Kidney (tissue), 14 donors: ENCODE data around the gene CAMK1D. TPM values are rescaled to one million over a fixed set of nuclear protein-coding genes. Genes with fewer than 3 reads are reported as not detected.
"Not testable (repeated sequence)": the region's sequence is repeated elsewhere in the genome, so short reads cannot be mapped to it uniquely, and the experiment has no call there.

Source experiments
- DNase-seq, 5 donors: peaks; one replicate each; pipeline ENCODE4 v3.0.0-alpha.2; 2013 to 2020
- FAIRE-seq: peaks from 2 replicates; lab custom pipeline; 2012; peaks lifted over from hg19 to GRCh38; lab: Jason Lieb, UNC
- H3K27ac ChIP-seq, 2 donors: one replicate each; pipeline ENCODE4 v1.7.0; 2013; ENCODE audit warnings: low read depth in 2 of 2, low read length in 2 of 2, inconsistent platforms in 1 of 2
- H3K27me3 ChIP-seq: one replicate; pipeline ENCODE4 v1.7.1; 2013; ENCODE audit warnings: low read length, inconsistent platforms; ENCODE audit not compliant: control insufficient read depth, insufficient read depth
- H3K36me3 ChIP-seq, 3 donors: one replicate each; pipeline versions ENCODE4 v1.7.0 to v1.7.1; 2013; ENCODE audit warnings: low read length in 3 of 3, control low read depth in 1 of 3, inconsistent platforms in 1 of 3; ENCODE audit not compliant: insufficient read depth in 3 of 3, control insufficient read depth in 2 of 3
- H3K4me1 ChIP-seq, 3 donors: one replicate each; pipeline versions ENCODE4 v1.7.0 to v1.7.1; 2013; ENCODE audit warnings: low read length in 3 of 3, inconsistent platforms in 1 of 3, low read depth in 1 of 3; ENCODE audit not compliant: control insufficient read depth in 2 of 3, insufficient read depth in 2 of 3
- H3K4me3 ChIP-seq, 3 donors: one replicate each; pipeline versions ENCODE4 v1.7.0 to v1.8.1; 2013; ENCODE audit warnings: low read length in 3 of 3, control low read depth in 1 of 3, inconsistent platforms in 1 of 3
- H3K9ac ChIP-seq, 3 donors: one replicate each; pipeline versions ENCODE4 v1.7.0 to v1.7.1; 2013; ENCODE audit warnings: low read length in 3 of 3, control low read depth in 1 of 3, inconsistent platforms in 1 of 3
- H3K9me3 ChIP-seq, 3 donors: one replicate each; pipeline versions ENCODE4 v1.7.0 to v1.7.1; 2013; ENCODE audit warnings: low read length in 3 of 3, control low read depth in 1 of 3, inconsistent platforms in 1 of 3; ENCODE audit not compliant: control insufficient read depth in 2 of 3, insufficient read depth in 1 of 3
- intact Hi-C: fragments of 100-400 bp; cut with DNase I; formaldehyde crosslinking; loops from one replicate; pipeline ENCODE4 v1.11.1; 2022
- polyA plus RNA-seq: library from polyadenylated mRNA; stranded (reverse); fragments of 350-450 nt; fragmentation: Illumina TruSeq; extraction: RNeasy Lipid Tissue Mini Kit (QIAGEN cat#74804); gene quantifications from one replicate; pipeline ENCODE4 v1.2.3, GENCODE V29; 2014; ENCODE audit warnings: low read depth, low replicate concordance; ENCODE audit not compliant: insufficient read depth
- total RNA-seq: library from RNA; stranded (reverse); fragmentation: NEBNext Ultra II Directional; extraction: Animal tissue kit (Norgen Biotek cat#: 25700); gene quantifications from one replicate; pipeline ENCODE4 v1.2.1, GENCODE V29; 2021
- TF ChIP-seq, protein P1 (sequence below): IDR thresholded peaks from 3 replicates; pipeline ENCODE4 v1.5.1; 2012; ENCODE audit warnings: mild to moderate bottlenecking, moderate library complexity, borderline replicate concordance; ENCODE audit not compliant: insufficient read depth; ENCODE audit errors: extremely low read depth
- donor health status: control.
- donor health status: control.
- donor health status: control.
- donor health status: control.
- donor health status: control.
- donor health status: DM: yes; HTN: yes; CAD: no.
- donor health status: Normal renal cell carcinoma (clear cell type).

The CAMK1D gene
- total and polyA plus RNA-seq, 2 donors from 2014 or later = 1.1 to 13.7 TPM

DNA sequence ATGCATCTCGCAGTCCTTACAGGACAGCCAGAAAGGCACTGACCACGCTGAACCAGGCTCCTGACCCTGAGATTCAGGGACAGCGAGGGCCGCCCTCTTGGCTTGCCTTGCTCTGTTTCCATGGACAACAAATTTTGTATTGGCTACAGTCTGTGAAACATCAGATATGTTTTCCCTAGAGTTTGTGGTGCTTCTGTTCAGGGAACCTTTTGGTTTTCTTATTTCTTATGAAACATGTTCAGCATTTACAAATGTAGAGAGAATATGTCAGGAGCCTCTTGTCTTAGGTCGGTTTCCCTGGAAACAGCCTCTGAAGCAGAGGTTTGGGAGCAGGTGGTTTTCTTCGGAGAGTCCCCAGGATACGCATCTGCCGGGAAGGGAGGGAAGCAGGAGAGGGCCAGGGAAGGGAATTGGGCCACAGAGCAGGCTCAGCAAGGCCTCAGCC, 392.0 kb downstream of the CAMK1D start:
- TF ChIP-seq, protein P1, sequence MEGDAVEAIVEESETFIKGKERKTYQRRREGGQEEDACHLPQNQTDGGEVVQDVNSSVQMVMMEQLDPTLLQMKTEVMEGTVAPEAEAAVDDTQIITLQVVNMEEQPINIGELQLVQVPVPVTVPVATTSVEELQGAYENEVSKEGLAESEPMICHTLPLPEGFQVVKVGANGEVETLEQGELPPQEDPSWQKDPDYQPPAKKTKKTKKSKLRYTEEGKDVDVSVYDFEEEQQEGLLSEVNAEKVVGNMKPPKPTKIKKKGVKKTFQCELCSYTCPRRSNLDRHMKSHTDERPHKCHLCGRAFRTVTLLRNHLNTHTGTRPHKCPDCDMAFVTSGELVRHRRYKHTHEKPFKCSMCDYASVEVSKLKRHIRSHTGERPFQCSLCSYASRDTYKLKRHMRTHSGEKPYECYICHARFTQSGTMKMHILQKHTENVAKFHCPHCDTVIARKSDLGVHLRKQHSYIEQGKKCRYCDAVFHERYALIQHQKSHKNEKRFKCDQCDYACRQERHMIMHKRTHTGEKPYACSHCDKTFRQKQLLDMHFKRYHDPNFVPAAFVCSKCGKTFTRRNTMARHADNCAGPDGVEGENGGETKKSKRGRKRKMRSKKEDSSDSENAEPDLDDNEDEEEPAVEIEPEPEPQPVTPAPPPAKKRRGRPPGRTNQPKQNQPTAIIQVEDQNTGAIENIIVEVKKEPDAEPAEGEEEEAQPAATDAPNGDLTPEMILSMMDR = no peak
- Histone ChIP-seq H3K27ac (no peak overlapping the region), H3K9me3 (no peaks in the 10 kb centered on the region), H3K36me3 (no peaks in the 10 kb centered on the region), H3K4me1 (peaks cover 0 to 3% (median 3%) of the 10 kb centered on the region in 3 donors), H3K27me3 (no peaks in the 10 kb centered on the region), H3K9ac (no peak overlapping the region), H3K4me3 (no peak overlapping the region)
- FAIRE-seq (no peak), DNase-seq (peak in 1 of 5 donors; percentile 31)
- intact Hi-C loops = no loop called here

DNA sequence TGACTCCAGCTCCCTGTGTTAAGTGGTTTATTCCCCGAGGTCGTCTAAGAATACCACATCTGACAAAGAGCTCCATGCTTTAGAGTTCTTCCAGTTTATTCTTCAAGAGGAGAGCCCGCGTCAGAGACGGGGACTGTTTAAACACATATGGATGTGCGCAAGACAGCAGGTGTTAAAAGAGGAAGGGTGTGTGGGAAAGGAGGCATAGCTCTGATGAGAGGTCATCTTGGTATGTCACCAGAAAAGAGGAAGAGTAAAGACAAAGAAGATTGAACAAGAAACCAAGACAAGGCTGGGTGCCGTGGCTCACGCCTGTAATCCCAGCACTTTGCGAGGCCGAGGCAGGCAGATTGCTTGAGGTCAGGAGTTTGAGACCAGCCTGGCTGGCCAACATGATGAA, 393.4 kb downstream of the CAMK1D start:
- Histone ChIP-seq H3K27me3 (no peaks in the 10 kb centered on the region), H3K9ac (no peak overlapping the region), H3K36me3 (no peaks in the 10 kb centered on the region), H3K4me3 (no peak overlapping the region), H3K4me1 (peaks cover 0 to 3% (median 3%) of the 10 kb centered on the region in 3 donors), H3K9me3 (no peaks in the 10 kb centered on the region), H3K27ac (no peak overlapping the region)
- no peak for FAIRE-seq
- intact Hi-C loops = no loop called here
- DNase-seq = no peak
- TF ChIP-seq, protein P1 = no peak

DNA sequence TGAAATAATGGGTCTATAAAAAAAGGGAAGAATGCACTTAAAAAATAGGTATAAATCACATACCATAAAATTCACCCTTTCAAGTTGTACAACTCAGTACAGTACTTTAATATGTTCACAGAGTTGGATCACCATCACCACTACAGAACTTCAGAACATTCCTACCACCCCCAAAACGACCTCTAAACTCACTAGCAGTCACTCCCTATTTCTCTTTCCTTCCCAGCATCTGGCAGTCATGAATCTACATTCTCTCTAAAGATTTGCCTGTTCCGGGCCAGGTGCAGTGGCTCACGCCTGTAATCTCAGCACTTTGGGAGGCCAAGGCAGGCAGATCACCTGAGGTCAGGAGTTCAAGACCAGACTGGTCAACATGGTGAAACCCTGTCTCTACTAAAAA, 394.1 kb downstream of the CAMK1D start:
- intact Hi-C loops, H3K27me3 ChIP-seq, H3K4me1 ChIP-seq, FAIRE-seq, H3K36me3 ChIP-seq, H3K9ac ChIP-seq, H3K9me3 ChIP-seq, H3K27ac ChIP-seq, H3K4me3 ChIP-seq: not testable (repeated sequence)
- DNase-seq = peak in 1 of 5 donors; percentile 64

DNA sequence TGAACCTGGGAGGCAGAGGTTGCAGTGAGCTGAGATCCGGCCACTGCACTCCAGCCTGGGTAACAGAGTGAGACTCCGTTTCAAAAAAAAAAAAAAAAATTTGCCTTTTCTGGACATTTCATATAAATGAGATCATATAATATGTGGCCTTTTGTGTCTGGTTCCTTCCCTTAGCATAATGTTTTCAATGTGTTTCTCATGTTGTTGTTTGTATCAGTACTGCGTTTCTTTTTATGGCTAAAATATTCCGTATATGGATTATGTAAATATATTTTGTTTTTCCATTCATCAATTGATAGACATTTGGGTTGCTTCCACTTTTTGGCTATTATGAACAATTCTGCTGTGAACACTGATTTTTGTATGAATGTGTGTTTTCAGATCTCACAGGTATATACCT, 394.6 kb downstream of the CAMK1D start:
- H3K27ac ChIP-seq = no peak overlapping the region
- intact Hi-C loops = no loop called here
- peaks cover 0 to 3% (median 3%) of the 10 kb centered on the region in 3 donors for H3K4me1 ChIP-seq
- H3K36me3 ChIP-seq = no peaks in the 10 kb centered on the region
- H3K27me3 ChIP-seq = no peaks in the 10 kb centered on the region
- no peak overlapping the region for H3K9ac ChIP-seq
- FAIRE-seq = peak; percentile 29
- no peaks in the 10 kb centered on the region for H3K9me3 ChIP-seq
- no peak for DNase-seq
- no peak overlapping the region for H3K4me3 ChIP-seq
- TF ChIP-seq, protein P1 = no peak
